Common myeloid progenitor, CD34-positive (primary cell): Measurements from ENCODE around the gene PAPOLA.

Experiments
- CTCF ChIA-PET: fragments of 350-600 bp; sonication (Branson Sonifier 250); formaldehyde crosslinking; loops from one replicate; lab custom pipeline; 2021; ENCODE audit warnings: antibody characterized with exemption; lab: Charles Lee
- POLR2A ChIA-PET: fragments of 350-600 bp; sonication (Branson Sonifier 250); formaldehyde crosslinking; loops from one replicate; lab custom pipeline; 2021; ENCODE audit warnings: antibody characterized with exemption; lab: Charles Lee
- DNase-seq, 3 donors: peaks; one replicate each; pipeline versions ENCODE4 v3.0.0 to v3.0.0-alpha.2; 2013
- H3K27ac ChIP-seq, 2 experiments: 1 replicate in 1 of 2; 2 replicates in 1 of 2; pipeline ENCODE4 v1.7.0; 2013; ENCODE audit warnings: inconsistent platforms in 2 of 2, low read length in 2 of 2, mild to moderate bottlenecking in 2 of 2, low read depth in 1 of 2, moderate library complexity in 1 of 2; ENCODE audit not compliant: severe bottlenecking in 2 of 2, insufficient read depth in 1 of 2, poor library complexity in 1 of 2
- H3K27me3 ChIP-seq, 5 experiments: replicated peaks in 2 of 5; 1 replicate in 3 of 5; 2 replicates in 2 of 5; pipeline versions ENCODE4 v1.6.1 to v1.7.0; 2013; ENCODE audit warnings: low read length in 4 of 5, mild to moderate bottlenecking in 2 of 5, moderate library complexity in 2 of 5, inconsistent platforms in 1 of 5; ENCODE audit not compliant: insufficient read depth in 5 of 5, control insufficient read depth in 4 of 5
- H3K36me3 ChIP-seq, 4 experiments: 1 replicate in 2 of 4; 2 replicates in 2 of 4; pipeline versions ENCODE4 v1.6.1 to v1.7.0; 2013; ENCODE audit warnings: low read length in 3 of 4, control low read depth in 1 of 4, mild to moderate bottlenecking in 1 of 4; ENCODE audit not compliant: control insufficient read depth in 4 of 4, insufficient read depth in 4 of 4
- H3K4me1 ChIP-seq, 4 experiments: 1 replicate in 3 of 4; 2 replicates in 1 of 4; pipeline versions ENCODE4 v1.6.1 to v1.7.1; 2013; ENCODE audit warnings: low read length in 3 of 4, mild to moderate bottlenecking in 3 of 4, control low read depth in 1 of 4, inconsistent platforms in 1 of 4, moderate library complexity in 1 of 4; ENCODE audit not compliant: control insufficient read depth in 4 of 4, insufficient read depth in 4 of 4; ENCODE audit errors: control extremely low read depth in 1 of 4
- H3K4me3 ChIP-seq, 7 experiments: 1 replicate in 4 of 7; 2 replicates in 3 of 7; pipeline versions ENCODE4 v1.5.1 to v1.7.0; 2013; ENCODE audit warnings: mild to moderate bottlenecking in 7 of 7, low read length in 6 of 7, moderate library complexity in 6 of 7, inconsistent platforms in 2 of 7, low read depth in 2 of 7, control low read depth in 1 of 7; ENCODE audit not compliant: insufficient read depth in 4 of 7, control insufficient read depth in 1 of 7; ENCODE audit errors: extremely low read depth in 1 of 7
- H3K9me3 ChIP-seq, 5 experiments: 1 replicate in 4 of 5; 2 replicates in 1 of 5; pipeline versions ENCODE4 v1.6.1 to v1.7.1; 2013; ENCODE audit warnings: low read length in 4 of 5, mild to moderate bottlenecking in 2 of 5, inconsistent platforms in 1 of 5, low read depth in 1 of 5, moderate library complexity in 1 of 5; ENCODE audit not compliant: control insufficient read depth in 4 of 5, insufficient read depth in 2 of 5; ENCODE audit errors: control extremely low read depth in 1 of 5
- WGBS: methylation state at CpG from one replicate; pipeline ENCODE4 v1.1.5; 2013; ENCODE audit not compliant: insufficient coverage; 5-methylcytosine and 5-hydroxymethylcytosine counted together

PAPOLA gene

GRCh38 chr14:96576359-96576758, 74.2 kb downstream of the PAPOLA start:
- no peak overlapping the region for H3K4me3 ChIP-seq
- ChIA-PET POLR2A (interaction anchor here (0.9 kb wide), 1 partner anchor 16 kb away, joined by 3 read pairs; no protein-coding TSS in a partner anchor), CTCF (interaction anchor here (1.2 to 3.7 kb wide), 4 partner anchors 9 to 163 kb away, joined by 3 to 17 read pairs (median 4); no protein-coding TSS in a partner anchor)
- H3K27me3 ChIP-seq, result no peaks in the 10 kb centered on the region
- peaks cover 0 to 11% (median 4%) of the 10 kb centered on the region in 4 experiments for H3K4me1 ChIP-seq
- H3K36me3 ChIP-seq, result peaks cover 4 to 10% (median 8%) of the 10 kb centered on the region in 4 experiments
- 87% methylated on average over 4 of the region's 6 CpGs for WGBS
- no peak overlapping the region for H3K27ac ChIP-seq
- no peaks in the 10 kb centered on the region for H3K9me3 ChIP-seq
- no peak for DNase-seq

GRCh38 chr14:96576937-96577336, 74.8 kb downstream of the PAPOLA start:
- H3K27ac ChIP-seq, result no peak overlapping the region
- ChIA-PET CTCF (interaction anchor here (1.0 to 3.7 kb wide), 6 partner anchors 9 to 279 kb away, joined by 3 to 17 read pairs (median 4); no protein-coding TSS in a partner anchor), POLR2A (interaction anchor here (0.9 kb wide), 1 partner anchor 16 kb away, joined by 3 read pairs; no protein-coding TSS in a partner anchor)
- H3K27me3 ChIP-seq, result peaks cover 0 to 1% (median 0%) of the 10 kb centered on the region in 5 experiments
- no peak overlapping the region for H3K4me3 ChIP-seq
- no peaks in the 10 kb centered on the region for H3K9me3 ChIP-seq
- WGBS, result 28% methylated on average over 3 of the region's 3 CpGs
- peaks cover 0 to 11% (median 4%) of the 10 kb centered on the region in 4 experiments for H3K4me1 ChIP-seq
- H3K36me3 ChIP-seq, result peaks cover 1 to 10% (median 3%) of the 10 kb centered on the region in 4 experiments
- peak in 2 of 3 donors; percentile 31 to 34 for DNase-seq

- ChIA-PET CTCF (interaction anchor here (1.8 to 3.1 kb wide), 2 partner anchors 11 to 163 kb away, joined by 5 to 16 read pairs; no protein-coding TSS in a partner anchor), POLR2A (no interaction called here)
- Histone ChIP-seq H3K27me3 (peaks cover 0 to 8% (median 1%) of the 10 kb centered on the region in 5 experiments), H3K36me3 (peaks cover 0 to under 1% (median 0%) of the 10 kb centered on the region in 4 experiments), H3K4me3 (no peak overlapping the region), H3K9me3 (no peaks in the 10 kb centered on the region), H3K4me1 (peaks cover 0 to 11% (median 4%) of the 10 kb centered on the region in 4 experiments), H3K27ac (no peak overlapping the region)
- WGBS, result 100% methylated on average over 4 of the region's 6 CpGs
- DNase-seq, result no peak
These were observed 76.4 kb downstream of the PAPOLA start for GRCh38 chr14:96578619-96579018.

- POLR2A ChIA-PET, result no interaction called here
- 100% methylated on average over 2 of the region's 6 CpGs for WGBS
- H3K9me3 ChIP-seq, result no peaks in the 10 kb centered on the region
- no peaks in the 10 kb centered on the region for H3K36me3 ChIP-seq
- no peak overlapping the region for H3K27ac ChIP-seq
- peaks cover 0 to 11% (median 5%) of the 10 kb centered on the region in 4 experiments for H3K4me1 ChIP-seq
- H3K27me3 ChIP-seq, result peaks cover 0 to 11% (median 1%) of the 10 kb centered on the region in 5 experiments
- CTCF ChIA-PET, result interaction anchor here (0.6 to 3.1 kb wide), 5 partner anchors 8 to 273 kb away, joined by 3 to 16 read pairs (median 5); no protein-coding TSS in a partner anchor
- H3K4me3 ChIP-seq, result no peak overlapping the region
- no peak for DNase-seq
These were observed 77.2 kb downstream of the PAPOLA start for GRCh38 chr14:96579358-96579757.

DNA sequence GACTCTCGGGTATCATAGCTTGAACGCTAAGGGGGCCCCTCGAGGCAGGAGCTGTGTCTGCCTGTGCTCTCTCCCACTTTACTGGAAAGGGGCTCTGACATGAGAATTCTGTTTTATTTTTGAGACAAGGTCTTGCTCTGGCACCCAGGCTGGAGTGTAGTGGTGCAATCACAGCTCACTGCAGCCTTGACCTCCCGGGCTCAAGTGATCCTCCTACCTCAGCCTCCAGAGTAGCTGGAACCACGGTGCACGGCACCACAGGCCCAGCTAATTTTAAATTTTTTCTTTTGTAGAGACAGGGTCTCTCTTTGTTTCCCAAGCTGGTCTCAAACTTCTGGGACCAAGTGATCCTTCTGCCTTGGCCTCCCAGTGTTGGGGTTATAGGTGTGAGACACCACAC, 77.7 kb downstream of the PAPOLA start:
- H3K9me3 ChIP-seq, result no peaks in the 10 kb centered on the region
- no peak for DNase-seq
- H3K4me3 ChIP-seq, result no peak overlapping the region
- H3K27ac ChIP-seq, result no peak overlapping the region
- peaks cover 0 to 14% (median 1%) of the 10 kb centered on the region in 5 experiments for H3K27me3 ChIP-seq
- POLR2A ChIA-PET, result no interaction called here
- H3K4me1 ChIP-seq, result peaks cover 0 to 12% (median 5%) of the 10 kb centered on the region in 4 experiments
- no peaks in the 10 kb centered on the region for H3K36me3 ChIP-seq
- 98% methylated on average over 5 of the region's 6 CpGs for WGBS
- CTCF ChIA-PET, result interaction anchor here (0.6 to 3.1 kb wide), 6 partner anchors 8 to 273 kb away, joined by 3 to 16 read pairs (median 4); no protein-coding TSS in a partner anchor

- Histone ChIP-seq H3K4me3 (no peak overlapping the region), H3K9me3 (no peaks in the 10 kb centered on the region), H3K4me1 (peaks cover 0 to 12% (median 5%) of the 10 kb centered on the region in 4 experiments), H3K27me3 (peaks cover 2 to 19% (median 4%) of the 10 kb centered on the region in 5 experiments), H3K27ac (no peak overlapping the region), H3K36me3 (no peaks in the 10 kb centered on the region)
- ChIA-PET CTCF (interaction anchor here (0.5 to 3.1 kb wide), 7 partner anchors 9 to 635 kb away, joined by 3 to 16 read pairs (median 3); no protein-coding TSS in a partner anchor), POLR2A (no interaction called here)
- DNase-seq, result no peak
- 81% methylated on average over 9 of the region's 9 CpGs for WGBS
These were observed 78.4 kb downstream of the PAPOLA start for GRCh38 chr14:96580566-96580965.

DNA sequence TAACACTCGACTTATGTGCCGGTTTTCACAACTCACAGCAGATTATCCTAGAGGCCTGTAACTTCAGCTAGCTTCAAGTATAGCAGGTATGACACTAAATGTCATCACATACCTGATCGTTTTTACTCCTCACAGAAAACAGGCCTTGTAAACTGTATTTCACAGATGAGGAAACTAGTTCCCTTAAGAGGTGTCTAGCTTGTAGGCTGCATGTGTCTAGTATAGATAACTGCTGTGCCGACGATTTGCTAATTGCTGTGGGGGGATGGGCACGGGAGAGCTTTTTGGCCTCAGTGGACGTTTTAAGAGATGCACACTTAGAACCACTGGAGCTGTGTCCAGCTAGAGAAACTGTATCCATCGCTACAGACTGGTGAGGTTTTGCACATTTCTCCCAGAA, 78.8 kb downstream of the PAPOLA start:
- POLR2A ChIA-PET, result no interaction called here
- Histone ChIP-seq H3K4me3 (no peak overlapping the region), H3K27ac (no peak overlapping the region), H3K36me3 (no peaks in the 10 kb centered on the region), H3K27me3 (peaks cover 2 to 24% (median 6%) of the 10 kb centered on the region in 5 experiments), H3K4me1 (peaks cover 0 to 12% (median 5%) of the 10 kb centered on the region in 4 experiments), H3K9me3 (no peaks in the 10 kb centered on the region)
- no peak for DNase-seq
- CTCF ChIA-PET, result interaction anchor here (0.5 to 3.1 kb wide), 6 partner anchors 14 to 635 kb away, joined by 3 to 16 read pairs (median 3); no protein-coding TSS in a partner anchor
- 83% methylated on average over 2 of the region's 8 CpGs for WGBS
